ENCODE measurements around the gene LHFPL6. TPM values are rescaled to one million over a fixed set of nuclear protein-coding genes. Genes with fewer than 3 reads are reported as not detected.

The LHFPL6 gene
- 1 to 10 TPM; 1.2 TPM for total RNA-seq

DNA sequence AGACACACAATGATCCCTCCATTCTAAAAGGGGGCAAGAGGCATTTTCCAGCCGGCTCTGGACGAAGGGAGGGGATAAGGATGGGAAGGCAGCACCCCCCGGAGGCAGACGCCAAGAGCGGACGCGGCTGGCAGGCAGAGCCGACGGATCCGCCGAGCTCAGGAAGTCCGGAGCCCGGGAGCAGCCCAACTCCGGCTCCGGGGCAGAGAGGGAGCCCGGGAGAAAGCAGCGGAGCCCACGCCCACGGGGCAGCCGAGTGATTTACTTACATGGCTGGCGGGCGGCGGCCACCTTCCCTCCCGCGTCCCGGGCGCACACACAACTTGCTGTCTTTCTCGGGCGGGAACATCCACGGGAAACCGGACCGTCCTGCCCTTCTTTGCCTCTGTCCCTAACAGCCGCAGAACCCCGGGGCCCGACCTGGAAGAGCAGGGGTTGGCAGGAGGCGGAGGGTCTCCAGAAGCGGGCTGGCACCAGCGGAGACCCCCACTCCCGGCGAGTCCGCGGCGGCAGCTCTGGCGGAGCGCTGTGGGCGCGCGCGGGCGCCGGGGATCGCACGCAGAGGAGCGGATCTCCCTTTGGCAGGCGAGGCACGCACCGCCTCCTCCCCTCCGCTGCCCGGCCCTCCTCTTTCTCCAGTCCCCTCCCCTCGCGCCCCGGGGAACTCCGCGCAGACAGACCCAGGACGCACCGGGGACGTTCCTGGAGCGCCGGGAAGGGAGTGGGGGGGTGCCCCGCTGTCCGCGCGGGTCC lies at the start of gene LHFPL6:
LHFPL6 (minus strand) TSS at position 580 of the 753 bp plus-strand sequence.
- intact Hi-C loops (cut with DNase I, micrococcal nuclease) = loop anchor here (2.0 to 5.0 kb wide), 4 partner anchors 52 to 565 kb away; partner anchors contain the start of genes NHLRC3 (in 2 of the 2), PROSER1 (in 2 of the 2) and COG6 (in 1 of the 2)
- ATAC-seq (peak; percentile 99), DNase-seq (peak; percentile 85)
- CTCF ChIA-PET = interaction anchor here (1.6 to 3.3 kb wide), 2 partner anchors 9 to 16 kb away, joined by 4 to 17 read pairs; no protein-coding TSS in a partner anchor
- Mint-ChIP-seq H3K4me1 (peaks cover 6% of the 10 kb centered on the region), H3K9me3 (ENCODE audit: low read depth) (no peaks in the 10 kb centered on the region), H3K27ac (no peak within 1 kb of the TSS), H3K4me3 (peak within 1 kb of the TSS; percentile 72), H3K27me3 (peaks cover 37% of the 10 kb centered on the region), H3K36me3 (ENCODE audit: low read depth) (no peaks in the 10 kb centered on the region)
- POLR2A ChIA-PET = no interaction called here

GRCh38 chr13:39646122-39646521 lies 43.1 kb upstream of the LHFPL6 start:
- H3K4me3 Mint-ChIP-seq = no peak overlapping the region
- no peak for ATAC-seq
- peaks cover 4% of the 10 kb centered on the region for H3K27me3 Mint-ChIP-seq
- POLR2A ChIA-PET = no interaction called here
- no peak for DNase-seq
- CTCF ChIA-PET = no interaction called here
- intact Hi-C loops (cut with DNase I, micrococcal nuclease) = no loop called here
- H3K4me1 Mint-ChIP-seq = no peaks in the 10 kb centered on the region
- H3K36me3 Mint-ChIP-seq (ENCODE audit: low read depth) = no peaks in the 10 kb centered on the region
- H3K27ac Mint-ChIP-seq = no peak overlapping the region
- H3K9me3 Mint-ChIP-seq (ENCODE audit: low read depth) = no peaks in the 10 kb centered on the region

GRCh38 chr13:39641645-39642044 lies 38.7 kb upstream of the LHFPL6 start:
- DNase-seq (no peak), ATAC-seq (no peak)
- no peak overlapping the region for H3K27ac Mint-ChIP-seq
- H3K9me3 Mint-ChIP-seq (ENCODE audit: low read depth) = no peaks in the 10 kb centered on the region
- H3K27me3 Mint-ChIP-seq = peaks cover 16% of the 10 kb centered on the region
- H3K36me3 Mint-ChIP-seq (ENCODE audit: low read depth) = no peaks in the 10 kb centered on the region
- no peak overlapping the region for H3K4me3 Mint-ChIP-seq
- ChIA-PET CTCF (interaction anchor here (1.0 kb wide), 1 partner anchor 29 kb away, joined by 5 read pairs; no protein-coding TSS in a partner anchor), POLR2A (no interaction called here)
- intact Hi-C loops (cut with DNase I, micrococcal nuclease) = no loop called here
- no peaks in the 10 kb centered on the region for H3K4me1 Mint-ChIP-seq

- CTCF ChIA-PET = no interaction called here
- H3K4me3 Mint-ChIP-seq = no peak overlapping the region
- no peak for ATAC-seq
- H3K27me3 Mint-ChIP-seq = peaks cover 20% of the 10 kb centered on the region
- no peak for DNase-seq
- no peak overlapping the region for H3K27ac Mint-ChIP-seq
- POLR2A ChIA-PET = no interaction called here
- H3K9me3 Mint-ChIP-seq (ENCODE audit: low read depth) = no peaks in the 10 kb centered on the region
- intact Hi-C loops (cut with DNase I, micrococcal nuclease) = no loop called here
- H3K4me1 Mint-ChIP-seq = no peaks in the 10 kb centered on the region
- H3K36me3 Mint-ChIP-seq (ENCODE audit: low read depth) = no peaks in the 10 kb centered on the region
These were observed 34.9 kb upstream of the LHFPL6 start for GRCh38 chr13:39637890-39638289.

DNA sequence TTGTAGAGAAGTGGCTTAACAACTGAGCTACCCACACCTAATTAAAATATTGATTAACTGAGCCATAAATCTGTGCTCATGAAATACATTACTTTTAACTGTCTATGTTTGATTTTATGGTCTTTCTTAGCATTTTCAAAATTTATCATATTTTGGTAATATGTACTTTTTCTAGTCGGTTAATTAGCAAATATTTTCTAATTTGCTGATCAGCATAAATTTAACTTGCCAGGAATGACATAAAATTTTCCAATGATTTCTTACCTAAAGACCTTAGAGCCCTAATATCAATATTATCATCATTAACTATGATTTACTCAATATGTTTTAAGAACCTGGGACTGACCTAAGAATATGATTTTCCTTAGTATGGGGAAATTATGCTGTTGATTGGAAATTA lies 32.6 kb upstream of the LHFPL6 start:
- Mint-ChIP-seq H3K27me3 (peaks cover 21% of the 10 kb centered on the region), H3K9me3 (ENCODE audit: low read depth) (peaks cover 7% of the 10 kb centered on the region), H3K4me3 (no peak overlapping the region), H3K4me1 (no peaks in the 10 kb centered on the region), H3K27ac (no peak overlapping the region), H3K36me3 (ENCODE audit: low read depth) (no peaks in the 10 kb centered on the region)
- intact Hi-C loops (cut with DNase I, micrococcal nuclease) = no loop called here
- ChIA-PET POLR2A (no interaction called here), CTCF (interaction anchor here (0.8 to 1.0 kb wide), 2 partner anchors 10 to 23 kb away, joined by 3 to 4 read pairs; no protein-coding TSS in a partner anchor)
- ATAC-seq (no peak), DNase-seq (no peak)

DNA sequence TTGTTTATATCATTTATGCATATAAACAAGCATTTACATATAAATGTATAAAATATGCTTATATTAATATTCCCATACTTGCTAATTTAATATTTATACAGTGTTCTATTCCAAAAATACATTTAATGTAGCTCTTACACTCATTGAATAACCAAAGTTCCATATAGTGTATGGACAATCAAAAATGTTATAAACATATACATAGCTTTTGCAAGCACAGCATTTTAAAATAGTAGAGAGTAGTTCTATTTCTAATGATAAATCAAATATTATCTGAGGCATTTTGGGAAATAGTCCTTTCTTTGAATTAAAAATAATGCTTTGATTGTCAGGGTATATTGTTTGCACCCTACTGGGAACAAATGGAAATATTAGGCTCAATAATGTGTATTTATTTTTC lies 30.0 kb upstream of the LHFPL6 start:
- intact Hi-C loops (cut with DNase I, micrococcal nuclease) = no loop called here
- no peak for DNase-seq
- Mint-ChIP-seq H3K4me1 (no peaks in the 10 kb centered on the region), H3K27me3 (peaks cover 17% of the 10 kb centered on the region), H3K27ac (no peak overlapping the region), H3K36me3 (ENCODE audit: low read depth) (no peaks in the 10 kb centered on the region), H3K4me3 (no peak overlapping the region), H3K9me3 (ENCODE audit: low read depth) (peaks cover 7% of the 10 kb centered on the region)
- no peak for ATAC-seq
- CTCF ChIA-PET = no interaction called here
- POLR2A ChIA-PET = no interaction called here

DNA sequence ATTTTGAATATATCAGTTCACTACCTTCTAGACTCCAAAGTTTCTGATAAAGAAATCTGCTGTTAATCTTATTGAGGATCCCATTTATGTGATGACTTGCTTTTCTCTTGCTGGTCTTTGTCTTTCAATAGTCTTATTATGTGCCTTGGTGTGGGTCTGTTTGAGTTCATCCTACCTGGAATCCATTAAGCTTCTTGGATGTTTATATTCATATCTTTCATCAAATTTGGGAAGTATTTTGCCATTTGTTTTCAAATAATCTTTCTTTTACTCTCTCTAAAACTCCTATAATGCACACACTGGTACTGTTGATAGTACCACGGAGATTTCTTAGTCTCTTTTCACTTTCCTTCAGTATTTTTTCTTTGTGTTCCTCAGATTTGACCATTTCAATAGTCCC lies 28.3 kb upstream of the LHFPL6 start:
- Mint-ChIP-seq H3K4me1 (no peaks in the 10 kb centered on the region), H3K27me3 (peaks cover 13% of the 10 kb centered on the region), H3K4me3 (no peak overlapping the region), H3K27ac (no peak overlapping the region), H3K9me3 (ENCODE audit: low read depth) (peaks cover 7% of the 10 kb centered on the region), H3K36me3 (ENCODE audit: low read depth) (no peaks in the 10 kb centered on the region)
- intact Hi-C loops (cut with DNase I, micrococcal nuclease) = no loop called here
- ChIA-PET CTCF (interaction anchor here (0.7 to 1.5 kb wide), 2 partner anchors 15 to 19 kb away, joined by 3 to 5 read pairs; no protein-coding TSS in a partner anchor), POLR2A (no interaction called here)
- DNase-seq = no peak
- no peak for ATAC-seq

DNA sequence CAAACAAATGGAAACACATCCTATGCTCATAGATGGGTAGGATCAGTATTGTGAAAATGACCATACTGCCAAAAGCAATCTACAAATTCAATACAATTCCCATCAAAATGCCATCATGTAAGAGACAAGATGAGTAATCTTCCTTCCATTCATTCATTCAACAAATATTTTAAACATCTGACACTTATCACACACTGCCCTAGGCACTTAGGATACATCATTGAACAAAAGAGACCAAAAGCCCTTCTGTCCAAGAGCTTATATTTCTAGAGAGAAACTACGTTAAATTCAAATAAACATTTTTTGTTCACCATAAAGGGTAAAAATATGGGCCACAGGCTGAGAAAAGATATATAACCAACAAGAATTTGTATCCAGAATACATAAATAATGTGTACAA lies 20.5 kb upstream of the LHFPL6 start:
- Mint-ChIP-seq H3K36me3 (ENCODE audit: low read depth) (no peaks in the 10 kb centered on the region), H3K4me3 (no peak overlapping the region), H3K27ac (no peak overlapping the region), H3K27me3 (peaks cover 10% of the 10 kb centered on the region), H3K9me3 (ENCODE audit: low read depth) (no peaks in the 10 kb centered on the region), H3K4me1 (no peaks in the 10 kb centered on the region)
- ATAC-seq (no peak), DNase-seq (no peak)
- POLR2A ChIA-PET = no interaction called here
- intact Hi-C loops (cut with DNase I, micrococcal nuclease) = no loop called here
- CTCF ChIA-PET = interaction anchor here (0.6 to 1.7 kb wide), 2 partner anchors 11 to 421 kb away, joined by 3 to 7 read pairs; no protein-coding TSS in a partner anchor

- no peak for DNase-seq
- H3K27me3 Mint-ChIP-seq = peaks cover 9% of the 10 kb centered on the region
- intact Hi-C loops (cut with DNase I, micrococcal nuclease) = loop anchor here (10.0 kb wide), 2 partner anchors 204 to 744 kb away; no protein-coding TSS in a partner anchor
- CTCF ChIA-PET = interaction anchor here (0.9 to 1.2 kb wide), 3 partner anchors 15 to 562 kb away, joined by 3 to 4 read pairs (median 3); partner anchors contain the start of gene LHFPL6
- H3K4me3 Mint-ChIP-seq = no peak overlapping the region
- no peaks in the 10 kb centered on the region for H3K4me1 Mint-ChIP-seq
- H3K9me3 Mint-ChIP-seq (ENCODE audit: low read depth) = no peaks in the 10 kb centered on the region
- ATAC-seq = no peak
- POLR2A ChIA-PET = no interaction called here
- no peak overlapping the region for H3K27ac Mint-ChIP-seq
- H3K36me3 Mint-ChIP-seq (ENCODE audit: low read depth) = no peaks in the 10 kb centered on the region
These were observed 15.6 kb upstream of the LHFPL6 start for GRCh38 chr13:39618561-39618960.

- intact Hi-C loops (cut with DNase I, micrococcal nuclease) = loop anchor here (1.0 to 10.0 kb wide), 6 partner anchors 59 to 741 kb away; no protein-coding TSS in a partner anchor
- peaks cover 7% of the 10 kb centered on the region for H3K27me3 Mint-ChIP-seq
- no peaks in the 10 kb centered on the region for H3K36me3 Mint-ChIP-seq (ENCODE audit: low read depth)
- DNase-seq (peak; percentile 51), ATAC-seq (peak; percentile 55)
- H3K27ac Mint-ChIP-seq = no peak overlapping the region
- H3K4me3 Mint-ChIP-seq = no peak overlapping the region
- H3K9me3 Mint-ChIP-seq (ENCODE audit: low read depth) = no peaks in the 10 kb centered on the region
- POLR2A ChIA-PET = interaction anchor here (0.6 kb wide), 1 partner anchor 117 kb away, joined by 4 read pairs; no protein-coding TSS in a partner anchor
- CTCF ChIA-PET = interaction anchor here (0.6 to 2.1 kb wide), 27 partner anchors 10 to 1161 kb away, joined by 3 to 26 read pairs (median 3); no protein-coding TSS in a partner anchor
- H3K4me1 Mint-ChIP-seq = no peaks in the 10 kb centered on the region
These were observed 13.2 kb upstream of the LHFPL6 start for GRCh38 chr13:39616087-39616694.

- DNase-seq (peak; percentile 77), ATAC-seq (no peak)
- Mint-ChIP-seq H3K27ac (no peak overlapping the region), H3K4me3 (no peak overlapping the region), H3K36me3 (ENCODE audit: low read depth) (no peaks in the 10 kb centered on the region), H3K27me3 (peaks cover 8% of the 10 kb centered on the region), H3K4me1 (no peaks in the 10 kb centered on the region), H3K9me3 (ENCODE audit: low read depth) (no peaks in the 10 kb centered on the region)
- CTCF ChIA-PET = interaction anchor here (0.6 to 2.4 kb wide), 44 partner anchors 9 to 642 kb away, joined by 3 to 19 read pairs (median 4); partner anchors contain the start of genes LHFPL6, NHLRC3 and PROSER1
- POLR2A ChIA-PET = interaction anchor here (0.6 kb wide), 1 partner anchor 15 kb away, joined by 8 read pairs; no protein-coding TSS in a partner anchor
- intact Hi-C loops (cut with DNase I, micrococcal nuclease) = loop anchor here (1.0 to 10.0 kb wide), 6 partner anchors 195 to 737 kb away; no protein-coding TSS in a partner anchor
These were observed 9.1 kb upstream of the LHFPL6 start for GRCh38 chr13:39612023-39612637.

All from activated CD4-positive, alpha-beta T cell treated with anti-CD3 and anti-CD28 coated beads for 36 hours (primary cell).